PC-9 (cell line): Measurements from ENCODE around the gene PHOSPHO2.

Experiments
- EZH2 ChIP-seq: fragments of 200-600 bp; sonication (generic); IDR thresholded peaks from 2 replicates; pipeline ENCODE4 v1.8.0; 2017; ENCODE audit warnings: antibody characterized with exemption, low read depth
- TF ChIP-seq, protein P1 (sequence below): fragments of 200-600 bp; sonication (generic); conservative IDR thresholded peaks from 2 replicates; pipeline ENCODE4 v1.6.1; 2017; ENCODE audit warnings: mixed run types, antibody characterized with exemption, mild to moderate bottlenecking, moderate library complexity

DNA sequence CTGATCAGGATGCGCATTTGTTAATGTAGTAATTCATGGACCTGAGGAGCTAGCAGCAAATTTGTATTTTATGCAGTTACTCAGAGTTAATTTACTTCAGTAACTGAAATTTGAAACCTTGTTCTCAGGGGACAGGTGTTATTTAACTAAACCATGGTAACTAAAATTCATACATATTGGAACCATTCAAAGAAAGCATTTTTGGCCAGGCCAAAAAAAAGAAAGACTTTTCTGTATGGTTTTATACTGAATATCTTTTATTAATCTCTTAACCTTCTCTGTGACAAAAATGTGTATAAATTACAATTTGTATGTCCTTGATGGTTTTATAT lies 35.0 kb downstream of the PHOSPHO2 start:
- no peak for TF ChIP-seq EZH2
- TF ChIP-seq, protein P1, sequence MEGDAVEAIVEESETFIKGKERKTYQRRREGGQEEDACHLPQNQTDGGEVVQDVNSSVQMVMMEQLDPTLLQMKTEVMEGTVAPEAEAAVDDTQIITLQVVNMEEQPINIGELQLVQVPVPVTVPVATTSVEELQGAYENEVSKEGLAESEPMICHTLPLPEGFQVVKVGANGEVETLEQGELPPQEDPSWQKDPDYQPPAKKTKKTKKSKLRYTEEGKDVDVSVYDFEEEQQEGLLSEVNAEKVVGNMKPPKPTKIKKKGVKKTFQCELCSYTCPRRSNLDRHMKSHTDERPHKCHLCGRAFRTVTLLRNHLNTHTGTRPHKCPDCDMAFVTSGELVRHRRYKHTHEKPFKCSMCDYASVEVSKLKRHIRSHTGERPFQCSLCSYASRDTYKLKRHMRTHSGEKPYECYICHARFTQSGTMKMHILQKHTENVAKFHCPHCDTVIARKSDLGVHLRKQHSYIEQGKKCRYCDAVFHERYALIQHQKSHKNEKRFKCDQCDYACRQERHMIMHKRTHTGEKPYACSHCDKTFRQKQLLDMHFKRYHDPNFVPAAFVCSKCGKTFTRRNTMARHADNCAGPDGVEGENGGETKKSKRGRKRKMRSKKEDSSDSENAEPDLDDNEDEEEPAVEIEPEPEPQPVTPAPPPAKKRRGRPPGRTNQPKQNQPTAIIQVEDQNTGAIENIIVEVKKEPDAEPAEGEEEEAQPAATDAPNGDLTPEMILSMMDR: no peak
